SK-N-MC (cell line): ENCODE measurements around the gene NUP214.

Source experiments
- EZH2 ChIP-seq: fragments of 200-600 bp; sonication (generic); IDR thresholded peaks from one replicate; pipeline ENCODE4 v1.6.1; 2017; ENCODE audit warnings: antibody characterized with exemption
- FOXP2 ChIP-seq: optimal IDR thresholded peaks from 2 replicates; pipeline ENCODE3; 2011; ENCODE audit warnings: mild to moderate bottlenecking, moderate library complexity; ENCODE audit not compliant: insufficient read depth; ENCODE audit errors: extremely low read length, control extremely low read depth
- POLR2AphosphoS5 ChIP-seq: IDR thresholded peaks from 2 replicates; pipeline ENCODE4 v1.6.1; 2012; ENCODE audit warnings: mild to moderate bottlenecking, low read depth, low read length, borderline replicate concordance

DNA sequence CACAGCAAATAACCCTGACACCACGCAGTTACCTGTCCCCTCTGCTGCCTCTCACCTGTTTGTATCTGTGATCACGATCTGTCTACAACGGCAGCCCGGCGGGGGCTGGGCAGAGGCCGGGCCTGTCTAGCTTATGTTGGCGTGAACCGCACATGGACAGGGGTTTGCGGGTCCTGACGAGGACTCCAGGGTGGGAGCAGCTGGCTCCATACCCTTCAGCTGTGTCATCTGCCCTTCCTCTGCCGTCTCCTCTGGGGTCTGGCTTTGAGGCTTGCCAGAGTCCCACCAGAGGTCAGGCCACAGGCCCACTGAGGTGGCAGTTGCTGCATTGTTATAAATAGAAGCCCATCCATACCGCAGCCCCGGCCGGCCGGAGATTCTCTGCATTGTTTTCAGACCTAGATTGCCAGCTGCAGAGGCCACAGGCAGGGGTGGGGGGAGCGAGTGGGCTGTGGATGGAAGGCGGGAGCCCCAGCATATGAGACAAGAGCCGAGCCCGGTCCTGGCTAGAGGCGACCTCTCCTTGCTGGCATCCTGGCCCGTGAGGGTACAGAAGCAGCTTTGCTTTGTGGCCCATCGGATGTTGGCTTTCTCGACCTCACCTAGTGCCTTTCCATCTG lies 113.1 kb downstream of the NUP214 start:
- TF ChIP-seq EZH2, result no peak
- no peak for TF ChIP-seq POLR2AphosphoS5
- TF ChIP-seq FOXP2, result no peak
